Lung (tissue), 12 donors: Measurements from ENCODE around the gene SUSD2. TPM values are rescaled to one million over a fixed set of nuclear protein-coding genes. Genes with fewer than 3 reads are reported as not detected.

Experiments used
- ATAC-seq: fragments of 200-7000 bp; cut with Tn5 transposase; one replicate; pipeline ENCODE4 v1.9.1; 2020; ENCODE audit warnings: moderate number of reproducible peaks; ENCODE audit not compliant: insufficient read depth, low FRiP score
- DNase-seq, 3 donors: peaks; one replicate each; pipeline ENCODE4 v3.0.0-alpha.2; 2013 to 2017
- H3K27ac ChIP-seq, 2 donors: one replicate each; pipeline ENCODE4 v1.5.1; 2013; ENCODE audit warnings: mild to moderate bottlenecking in 2 of 2, moderate library complexity in 2 of 2, control low read depth in 1 of 2, inconsistent platforms in 1 of 2, low read depth in 1 of 2, low read length in 1 of 2
- H3K27me3 ChIP-seq, 3 donors: one replicate each; pipeline ENCODE4 v1.5.1; 2013; ENCODE audit warnings: low read length in 2 of 3; ENCODE audit not compliant: control insufficient read depth in 3 of 3, insufficient read depth in 3 of 3
- H3K36me3 ChIP-seq, 4 donors: one replicate each; pipeline ENCODE4 v1.5.1; 2013; ENCODE audit warnings: low read length in 4 of 4, mild to moderate bottlenecking in 1 of 4, moderate library complexity in 1 of 4; ENCODE audit not compliant: control insufficient read depth in 4 of 4, insufficient read depth in 4 of 4
- H3K4me1 ChIP-seq, 5 donors: one replicate each; pipeline ENCODE4 v1.5.1; 2013; ENCODE audit warnings: low read length in 5 of 5, mild to moderate bottlenecking in 2 of 5, moderate library complexity in 1 of 5; ENCODE audit not compliant: control insufficient read depth in 5 of 5, insufficient read depth in 5 of 5
- H3K4me3 ChIP-seq: one replicate; pipeline ENCODE4 v1.5.1; 2013; ENCODE audit warnings: mild to moderate bottlenecking, control low read depth, moderate library complexity
- H3K9ac ChIP-seq, 2 donors: one replicate each; pipeline ENCODE4 v1.5.1; 2013; ENCODE audit warnings: low read length in 2 of 2, control low read depth in 1 of 2; ENCODE audit not compliant: insufficient read depth in 1 of 2
- H3K9me3 ChIP-seq, 4 donors: one replicate each; pipeline ENCODE4 v1.5.1; 2013; ENCODE audit warnings: low read length in 3 of 4, mild to moderate bottlenecking in 1 of 4, moderate library complexity in 1 of 4; ENCODE audit not compliant: control insufficient read depth in 4 of 4, insufficient read depth in 3 of 4
- WGBS, 2 donors: extraction: QIAGEN DNeasy Blood & Tissue Kit; methylation state at CpG; one replicate each; pipeline ENCODE4 v1.1.7; 2013; 5-methylcytosine and 5-hydroxymethylcytosine counted together
- polyA plus RNA-seq, 2 donors: library from polyadenylated mRNA; stranded (reverse); fragments of 200-250 nt; gene quantifications; one replicate each; pipeline ENCODE4 v1.2.1, GENCODE V29; 2013
- total RNA-seq, 2 donors: library from RNA; depleted of rRNA in 1 of 2; stranded (reverse); fragments of >200 nt in 1 of 2; gene quantifications; one replicate each; pipeline ENCODE4 v1.2.1, GENCODE V29; 2014 to 2021
- TF ChIP-seq, protein P1 (sequence below): IDR thresholded peaks from 2 replicates; pipeline ENCODE4 v1.5.1; 2012; ENCODE audit warnings: mild to moderate bottlenecking; ENCODE audit errors: control extremely low read depth, extremely low read depth
- donor health status: control.
- donor health status: control.
- donor health status: Bipolar disorder and iron deficiency.
- donor health status: healthy.
- donor health status: DM: yes; HTN: yes; CAD: no.

SUSD2 gene
- total and polyA plus RNA-seq, 4 donors = 15.9 to 192 (median 49.7) TPM

DNA sequence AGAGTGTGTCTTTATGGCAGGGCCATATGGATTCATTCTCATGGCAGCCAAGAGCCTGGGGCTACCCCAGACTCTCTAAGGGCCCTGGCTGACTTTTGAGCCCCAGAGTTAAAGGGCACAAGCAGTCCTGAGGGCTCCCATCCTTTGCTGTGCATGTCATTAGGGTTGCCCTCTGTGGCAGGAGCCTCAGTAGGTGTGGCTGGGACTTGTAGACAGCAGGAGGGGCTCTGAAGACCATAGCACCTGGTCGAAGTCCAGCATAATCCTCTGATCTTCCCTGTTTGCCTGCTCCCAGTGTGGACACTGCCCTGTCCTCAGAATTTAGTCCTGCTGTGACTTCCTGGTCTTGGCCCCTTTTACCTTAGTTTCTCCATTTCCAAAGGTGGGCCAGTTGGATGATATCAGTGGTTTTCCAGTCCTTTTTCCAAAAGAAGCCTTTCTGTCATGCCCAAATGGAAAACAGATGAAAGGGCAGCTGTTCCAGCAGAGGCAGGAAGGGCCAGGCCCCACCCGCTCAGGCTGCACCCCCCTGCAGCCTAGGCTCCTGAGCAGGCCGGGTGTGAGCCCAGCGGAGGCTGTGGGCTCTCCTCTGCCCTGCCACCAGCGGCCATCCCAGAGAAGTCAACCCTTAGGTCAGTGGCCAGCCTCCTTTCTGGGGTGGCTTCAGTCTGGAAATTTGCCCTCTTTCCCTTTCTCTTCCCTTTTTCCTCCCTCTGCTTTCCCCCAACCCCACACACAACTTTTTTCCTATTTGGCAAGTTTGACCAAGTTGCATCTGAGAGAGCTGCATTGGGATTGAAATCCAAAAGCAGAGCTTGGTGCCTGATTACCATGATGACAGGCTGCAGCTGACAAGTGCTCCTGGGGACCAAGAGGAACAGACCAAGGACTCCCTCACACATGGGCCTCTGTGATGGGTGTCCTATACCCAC, 32.8 kb upstream of the SUSD2 start:
- 68 to 72% methylated on average over 5 of the region's 5 CpGs for WGBS, 2 donors
- Histone ChIP-seq H3K4me3 (no peak overlapping the region), H3K9me3 (no peaks in the 10 kb centered on the region), H3K36me3 (peaks cover 0 to 5% (median 0%) of the 10 kb centered on the region in 4 donors), H3K27ac (peak overlapping the region in 1 of 2 donors; percentile 79), H3K4me1 (peaks cover 0 to 61% (median 46%) of the 10 kb centered on the region in 5 donors), H3K9ac (peak overlapping the region in 1 of 2 donors; percentile 44), H3K27me3 (no peaks in the 10 kb centered on the region)
- ATAC-seq = no peak
- TF ChIP-seq, protein P1, sequence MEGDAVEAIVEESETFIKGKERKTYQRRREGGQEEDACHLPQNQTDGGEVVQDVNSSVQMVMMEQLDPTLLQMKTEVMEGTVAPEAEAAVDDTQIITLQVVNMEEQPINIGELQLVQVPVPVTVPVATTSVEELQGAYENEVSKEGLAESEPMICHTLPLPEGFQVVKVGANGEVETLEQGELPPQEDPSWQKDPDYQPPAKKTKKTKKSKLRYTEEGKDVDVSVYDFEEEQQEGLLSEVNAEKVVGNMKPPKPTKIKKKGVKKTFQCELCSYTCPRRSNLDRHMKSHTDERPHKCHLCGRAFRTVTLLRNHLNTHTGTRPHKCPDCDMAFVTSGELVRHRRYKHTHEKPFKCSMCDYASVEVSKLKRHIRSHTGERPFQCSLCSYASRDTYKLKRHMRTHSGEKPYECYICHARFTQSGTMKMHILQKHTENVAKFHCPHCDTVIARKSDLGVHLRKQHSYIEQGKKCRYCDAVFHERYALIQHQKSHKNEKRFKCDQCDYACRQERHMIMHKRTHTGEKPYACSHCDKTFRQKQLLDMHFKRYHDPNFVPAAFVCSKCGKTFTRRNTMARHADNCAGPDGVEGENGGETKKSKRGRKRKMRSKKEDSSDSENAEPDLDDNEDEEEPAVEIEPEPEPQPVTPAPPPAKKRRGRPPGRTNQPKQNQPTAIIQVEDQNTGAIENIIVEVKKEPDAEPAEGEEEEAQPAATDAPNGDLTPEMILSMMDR = no peak
- peak in 1 of 3 donors; percentile 16 for DNase-seq

DNA sequence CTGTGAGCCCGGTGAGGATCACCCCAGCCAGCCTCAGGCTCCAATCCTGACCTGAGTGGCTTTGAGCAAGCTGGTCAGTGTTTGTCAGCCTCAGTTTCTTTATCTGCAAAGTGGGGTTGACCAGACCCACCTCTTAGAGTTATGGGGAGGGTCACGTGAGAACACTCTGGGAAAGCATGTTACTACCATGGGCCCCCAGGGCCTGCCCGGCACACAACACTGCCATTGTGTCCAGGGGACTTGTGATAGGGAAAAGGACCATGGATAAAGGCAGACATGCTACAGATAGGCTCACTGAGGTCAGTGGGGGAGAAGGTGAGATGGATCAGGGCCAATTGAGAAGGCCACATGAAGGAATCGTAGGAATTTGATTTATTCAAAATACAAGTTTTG, 32.1 kb upstream of the SUSD2 start:
- Histone ChIP-seq H3K9ac (no peak overlapping the region), H3K4me1 (peaks cover 0 to 58% (median 40%) of the 10 kb centered on the region in 5 donors), H3K4me3 (no peak overlapping the region), H3K36me3 (peaks cover 0 to 5% (median 0%) of the 10 kb centered on the region in 4 donors), H3K27ac (peak overlapping the region in 1 of 2 donors; percentile 23), H3K27me3 (no peaks in the 10 kb centered on the region), H3K9me3 (no peaks in the 10 kb centered on the region)
- TF ChIP-seq, protein P1 = no peak
- WGBS, 2 donors = 96 to 98% methylated on average over 4 of the region's 4 CpGs
- no peak for ATAC-seq
- no peak for DNase-seq

DNA sequence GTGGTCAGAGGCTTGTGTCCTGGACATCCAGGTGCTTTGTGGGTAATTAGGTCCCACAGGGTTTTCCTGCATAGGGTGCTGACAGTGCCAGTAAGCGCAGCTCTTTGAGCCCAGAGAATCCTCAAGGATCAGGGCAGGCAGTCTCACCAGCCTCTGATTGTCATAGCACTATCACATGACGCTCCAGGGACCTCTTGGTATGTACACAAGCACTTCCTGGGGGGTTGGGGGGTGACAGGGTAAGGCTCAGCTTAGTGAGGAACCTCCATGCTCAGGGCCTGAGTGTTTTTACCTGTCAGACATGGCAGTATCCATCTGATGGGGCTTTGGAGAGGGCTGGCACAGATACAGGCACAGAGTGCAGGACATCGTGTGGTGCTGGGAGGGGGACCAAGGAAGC, 27.9 kb upstream of the SUSD2 start:
- TF ChIP-seq, protein P1 = no peak
- Histone ChIP-seq H3K4me1 (peaks cover 5 to 47% (median 21%) of the 10 kb centered on the region in 5 donors), H3K36me3 (no peaks in the 10 kb centered on the region), H3K27ac (peak overlapping the region in 1 of 2 donors; percentile 37), H3K27me3 (no peaks in the 10 kb centered on the region), H3K4me3 (no peak overlapping the region), H3K9ac (no peak overlapping the region), H3K9me3 (no peaks in the 10 kb centered on the region)
- WGBS, 2 donors = 50% methylated on average over 3 of the region's 3 CpGs
- ATAC-seq = no peak
- peak in 1 of 3 donors; percentile 42 for DNase-seq
